Body of pancreas (tissue), 4 donors: ENCODE data around the gene PPP1R12A. TPM values are rescaled to one million over a fixed set of nuclear protein-coding genes. Genes with fewer than 3 reads are reported as not detected.

Experiments
- ATAC-seq: fragments of 150-250 bp; one replicate; pipeline ENCODE4 v1.9.1; 2016
- DNase-seq, 4 donors: peaks; one replicate each; pipeline ENCODE4 v3.0.0-alpha.2; 2019
- H3K27ac ChIP-seq, 4 donors: fragments of 200-600 bp; sonication (generic); 1 replicate in 3 of 4; 2 replicates in 1 of 4; pipeline versions ENCODE4 v1.5.1 to v1.6.1; 2016 to 2019; ENCODE audit warnings: mild to moderate bottlenecking in 1 of 4, mixed read lengths in 1 of 4, moderate library complexity in 1 of 4
- H3K27me3 ChIP-seq, 2 donors: fragments of 200-600 bp; sonication (generic); one replicate each; pipeline ENCODE4 v1.6.0; 2016; ENCODE audit warnings: mild to moderate bottlenecking in 1 of 2
- H3K36me3 ChIP-seq, 2 donors: fragments of 200-600 bp; sonication (generic); replicated peaks in 1 of 2; 2 replicates each; pipeline ENCODE4 v1.5.1; 2016; ENCODE audit warnings: low read depth in 2 of 2; ENCODE audit not compliant: insufficient read depth in 1 of 2
- H3K4me1 ChIP-seq: fragments of 200-600 bp; sonication (generic); one replicate; pipeline ENCODE4 v1.6.0; 2016
- H3K4me3 ChIP-seq, 2 donors: fragments of 200-600 bp; sonication (generic); 1 replicate in 1 of 2; 2 replicates in 1 of 2; pipeline ENCODE4 v1.5.1; 2016 to 2019
- H3K9me3 ChIP-seq, 3 donors: fragments of 200-600 bp; sonication (generic); 1 replicate in 2 of 3; 2 replicates in 1 of 3; pipeline ENCODE4 v1.5.1; 2016
- CTCF ChIP-seq, 7 experiments: fragments of 450-650 bp in 4 of 7; fragments of 200-600 bp in 3 of 7; sonication (generic) in 3 of 7; IDR thresholded peaks; one replicate each; pipeline ENCODE4 v1.5.1; 2016 to 2019; ENCODE audit warnings: antibody characterized with exemption in 7 of 7
- POLR2A ChIP-seq, 3 donors: fragments of 450-650 bp; IDR thresholded peaks; one replicate each; pipeline ENCODE4 v1.6.1; 2016; ENCODE audit warnings: antibody characterized with exemption in 3 of 3, mild to moderate bottlenecking in 2 of 3
- WGBS, 2 donors: methylation state at CpG; one replicate each; pipeline ENCODE4 v1.1.5; 2017; 5-methylcytosine and 5-hydroxymethylcytosine counted together
- intact Hi-C: fragments of 100-400 bp; cut with DNase I; formaldehyde crosslinking; loops from one replicate; pipeline ENCODE4 v1.15.1; 2023
- total RNA-seq, 2 donors: library from RNA; depleted of rRNA; stranded (reverse); fragments of >200 nt; gene quantifications; one replicate each; pipeline ENCODE4 v1.1.0, GENCODE V29; 2016

Gene PPP1R12A
- total RNA-seq, 2 donors from 2014 or later, result 45.4 to 65.6 TPM

GRCh38 chr12:79895804-79896203 lies 39.1 kb downstream of the PPP1R12A start:
- DNase-seq, result no peak
- Histone ChIP-seq H3K36me3 (no peaks in the 10 kb centered on the region), H3K4me1 (peaks cover 2% of the 10 kb centered on the region), H3K27ac (no peak overlapping the region), H3K9me3 (no peaks in the 10 kb centered on the region), H3K4me3 (no peak overlapping the region), H3K27me3 (no peaks in the 10 kb centered on the region)
- intact Hi-C loops, result no loop called here
- ATAC-seq, result no peak
- no peak for TF ChIP-seq POLR2A (IDR thresholded peaks at IDR 0.05)
- TF ChIP-seq CTCF (IDR thresholded peaks at IDR 0.05), result no peak
- WGBS, 2 donors, result 76 to 77% methylated on average over 1 of the region's 1 CpG

- DNase-seq (no peak), ATAC-seq (no peak)
- no peak overlapping the region for H3K27ac ChIP-seq
- intact Hi-C loops, result no loop called here
- H3K9me3 ChIP-seq, result no peaks in the 10 kb centered on the region
- no peaks in the 10 kb centered on the region for H3K36me3 ChIP-seq
- TF ChIP-seq CTCF (IDR thresholded peaks at IDR 0.05), result no peak
- TF ChIP-seq POLR2A (IDR thresholded peaks at IDR 0.05), result no peak
- no peak overlapping the region for H3K4me3 ChIP-seq
- H3K27me3 ChIP-seq, result no peaks in the 10 kb centered on the region
- no peaks in the 10 kb centered on the region for H3K4me1 ChIP-seq
Observed at GRCh38 chr12:79895071-79895470, 39.8 kb downstream of the PPP1R12A start.

- intact Hi-C loops, result no loop called here
- ATAC-seq (no peak), DNase-seq (no peak)
- no peaks in the 10 kb centered on the region for H3K9me3 ChIP-seq
- WGBS, 2 donors, result 94 to 98% methylated on average over 2 of the region's 2 CpGs
- H3K36me3 ChIP-seq, result no peaks in the 10 kb centered on the region
- no peak overlapping the region for H3K27ac ChIP-seq
- no peaks in the 10 kb centered on the region for H3K27me3 ChIP-seq
- no peak for TF ChIP-seq CTCF (IDR thresholded peaks at IDR 0.05)
- TF ChIP-seq POLR2A (IDR thresholded peaks at IDR 0.05), result no peak
- H3K4me3 ChIP-seq, result no peak overlapping the region
- peaks cover 11% of the 10 kb centered on the region for H3K4me1 ChIP-seq
Observed at GRCh38 chr12:79891506-79892162, 43.3 kb downstream of the PPP1R12A start.

GRCh38 chr12:79887890-79888289 lies 47.0 kb downstream of the PPP1R12A start:
- intact Hi-C loops, result no loop called here
- peaks cover 11% of the 10 kb centered on the region for H3K4me1 ChIP-seq
- WGBS, 2 donors, result 64% methylated on average over 1 of the region's 1 CpG
- no peaks in the 10 kb centered on the region for H3K27me3 ChIP-seq
- H3K4me3 ChIP-seq, result no peak overlapping the region
- ATAC-seq (no peak), DNase-seq (no peak)
- no peak for TF ChIP-seq POLR2A (IDR thresholded peaks at IDR 0.05)
- TF ChIP-seq CTCF (IDR thresholded peaks at IDR 0.05), result no peak
- no peaks in the 10 kb centered on the region for H3K9me3 ChIP-seq
- no peaks in the 10 kb centered on the region for H3K36me3 ChIP-seq
- no peak overlapping the region for H3K27ac ChIP-seq

- Histone ChIP-seq H3K4me1 (peaks cover 11% of the 10 kb centered on the region), H3K9me3 (no peaks in the 10 kb centered on the region), H3K27ac (no peak overlapping the region), H3K4me3 (no peak overlapping the region), H3K27me3 (no peaks in the 10 kb centered on the region), H3K36me3 (no peaks in the 10 kb centered on the region)
- peak; percentile 65 for ATAC-seq
- WGBS, 2 donors, result 65 to 67% methylated on average over 3 of the region's 3 CpGs
- intact Hi-C loops, result no loop called here
- DNase-seq, result no peak
- TF ChIP-seq CTCF (IDR thresholded peaks at IDR 0.05) (peak; percentile 17 to 61 (median 49)), POLR2A (IDR thresholded peaks at IDR 0.05) (no peak)
Observed at GRCh38 chr12:79886917-79887519, 47.9 kb downstream of the PPP1R12A start.
